Measurements from ENCODE around the gene SH3RF3. TPM values are rescaled to one million over a fixed set of nuclear protein-coding genes. Genes with fewer than 3 reads are reported as not detected.

Gene SH3RF3
- total RNA-seq, 1 experiment from 2014 or later, result 4.9 TPM

DNA sequence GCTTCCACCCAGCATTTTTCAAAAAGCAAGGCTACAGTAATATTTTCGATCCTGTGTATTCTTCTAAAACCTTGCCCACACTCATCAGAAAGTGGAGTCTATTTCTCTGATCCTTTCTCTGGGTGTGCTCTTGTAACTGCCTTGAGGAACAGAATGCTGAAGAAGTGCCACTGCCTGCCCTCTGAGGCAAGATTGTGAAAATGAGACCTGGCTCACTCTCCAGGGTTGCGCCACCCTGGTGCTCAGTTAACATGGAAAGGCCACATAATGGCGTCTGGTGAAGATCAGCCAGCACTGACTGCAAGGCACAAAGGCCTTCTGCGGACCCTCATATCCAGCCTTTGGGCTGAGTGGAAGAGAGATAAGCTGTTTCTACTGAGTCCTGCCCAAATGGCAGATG lies 11.2 kb upstream of the SH3RF3 start:
- DNase-seq (ENCODE audit: low read depth, low spot score), result no peak
- H3K27me3 ChIP-seq (ENCODE audit: control insufficient read depth, insufficient read depth, low read length), result no peaks in the 10 kb centered on the region
- intact Hi-C loops (cut with micrococcal nuclease; ENCODE audit: unreplicated experiment) (no loop called here), in situ Hi-C loops (cut with HindIII; ENCODE audit: low pct_unique_long_range_greater_than_20kb, low sequenced_read_pairs) (no loop called here)
- TF ChIP-seq TCF7L2 (IDR thresholded peaks at IDR 0.05; ENCODE audit: low read depth, low read length) (no peak), SIN3A (IDR thresholded peaks at IDR 0.05; ENCODE audit: borderline replicate concordance, insufficient read depth, low read depth, low read length) (no peak), POLR2AphosphoS5 (IDR thresholded peaks at IDR 0.05; ENCODE audit: low read depth, low read length) (no peak), CTCF (IDR thresholded peaks at IDR 0.05) (no peak)
- TF ChIP-seq, protein P1, sequence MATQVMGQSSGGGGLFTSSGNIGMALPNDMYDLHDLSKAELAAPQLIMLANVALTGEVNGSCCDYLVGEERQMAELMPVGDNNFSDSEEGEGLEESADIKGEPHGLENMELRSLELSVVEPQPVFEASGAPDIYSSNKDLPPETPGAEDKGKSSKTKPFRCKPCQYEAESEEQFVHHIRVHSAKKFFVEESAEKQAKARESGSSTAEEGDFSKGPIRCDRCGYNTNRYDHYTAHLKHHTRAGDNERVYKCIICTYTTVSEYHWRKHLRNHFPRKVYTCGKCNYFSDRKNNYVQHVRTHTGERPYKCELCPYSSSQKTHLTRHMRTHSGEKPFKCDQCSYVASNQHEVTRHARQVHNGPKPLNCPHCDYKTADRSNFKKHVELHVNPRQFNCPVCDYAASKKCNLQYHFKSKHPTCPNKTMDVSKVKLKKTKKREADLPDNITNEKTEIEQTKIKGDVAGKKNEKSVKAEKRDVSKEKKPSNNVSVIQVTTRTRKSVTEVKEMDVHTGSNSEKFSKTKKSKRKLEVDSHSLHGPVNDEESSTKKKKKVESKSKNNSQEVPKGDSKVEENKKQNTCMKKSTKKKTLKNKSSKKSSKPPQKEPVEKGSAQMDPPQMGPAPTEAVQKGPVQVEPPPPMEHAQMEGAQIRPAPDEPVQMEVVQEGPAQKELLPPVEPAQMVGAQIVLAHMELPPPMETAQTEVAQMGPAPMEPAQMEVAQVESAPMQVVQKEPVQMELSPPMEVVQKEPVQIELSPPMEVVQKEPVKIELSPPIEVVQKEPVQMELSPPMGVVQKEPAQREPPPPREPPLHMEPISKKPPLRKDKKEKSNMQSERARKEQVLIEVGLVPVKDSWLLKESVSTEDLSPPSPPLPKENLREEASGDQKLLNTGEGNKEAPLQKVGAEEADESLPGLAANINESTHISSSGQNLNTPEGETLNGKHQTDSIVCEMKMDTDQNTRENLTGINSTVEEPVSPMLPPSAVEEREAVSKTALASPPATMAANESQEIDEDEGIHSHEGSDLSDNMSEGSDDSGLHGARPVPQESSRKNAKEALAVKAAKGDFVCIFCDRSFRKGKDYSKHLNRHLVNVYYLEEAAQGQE (IDR thresholded peaks at IDR 0.05; ENCODE audit: insufficient read depth in 1 of 2, low read depth in 2 of 2, low read length in 1 of 2), result no peak
- no TSS peak for BruUV-seq (replicated peaks)
- H3K4me1 ChIP-seq (ENCODE audit: control insufficient read depth, insufficient read depth, low read length), result no peaks in the 10 kb centered on the region
- ChIA-PET POLR2A (no interaction called here), CTCF (no interaction called here)
- no peak overlapping the region for H3K27ac ChIP-seq (ENCODE audit: low read length)
- H3K36me3 ChIP-seq (ENCODE audit: control insufficient read depth, insufficient read depth, low read length), result no peaks in the 10 kb centered on the region
- no peaks in the 10 kb centered on the region for H3K9me3 ChIP-seq (ENCODE audit: control insufficient read depth, insufficient read depth, low read depth, low read length)
- no peak for ATAC-seq
- no peak overlapping the region for H3K4me3 ChIP-seq (ENCODE audit: low read depth in 2 of 2, low read length in 2 of 2)

DNA sequence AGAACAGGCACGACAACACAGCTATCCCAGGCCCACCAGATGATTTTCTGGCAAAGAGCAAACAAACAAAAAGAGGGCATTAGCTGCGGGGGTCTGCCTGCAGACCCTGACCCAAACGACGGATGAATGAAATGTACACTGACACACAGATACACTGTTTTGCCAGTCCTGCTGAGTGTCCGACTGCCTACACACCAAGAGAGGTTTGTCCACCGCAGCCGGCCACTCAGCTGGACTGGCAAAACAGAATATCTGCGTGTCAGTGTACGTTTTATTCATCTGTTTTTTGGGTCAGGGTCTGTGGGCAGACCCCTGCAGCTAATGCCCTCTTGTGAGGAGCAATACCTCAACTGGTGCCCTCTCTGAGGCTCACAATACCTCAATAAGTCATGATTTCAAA lies 10.7 kb upstream of the SH3RF3 start:
- H3K27ac ChIP-seq (ENCODE audit: low read length), result no peak overlapping the region
- CTCF ChIA-PET, result no interaction called here
- no peaks in the 10 kb centered on the region for H3K36me3 ChIP-seq (ENCODE audit: control insufficient read depth, insufficient read depth, low read length)
- intact Hi-C loops (cut with micrococcal nuclease; ENCODE audit: unreplicated experiment) (no loop called here), in situ Hi-C loops (cut with HindIII; ENCODE audit: low pct_unique_long_range_greater_than_20kb, low sequenced_read_pairs) (no loop called here)
- TF ChIP-seq TCF7L2 (IDR thresholded peaks at IDR 0.05; ENCODE audit: low read depth, low read length) (no peak), CTCF (IDR thresholded peaks at IDR 0.05) (no peak), SIN3A (IDR thresholded peaks at IDR 0.05; ENCODE audit: borderline replicate concordance, insufficient read depth, low read depth, low read length) (no peak), POLR2AphosphoS5 (IDR thresholded peaks at IDR 0.05; ENCODE audit: low read depth, low read length) (no peak)
- TF ChIP-seq, protein P1 (IDR thresholded peaks at IDR 0.05; ENCODE audit: insufficient read depth in 1 of 2, low read depth in 2 of 2, low read length in 1 of 2), result no peak
- DNase-seq (ENCODE audit: low read depth, low spot score) (no peak), ATAC-seq (no peak)
- H3K27me3 ChIP-seq (ENCODE audit: control insufficient read depth, insufficient read depth, low read length), result no peaks in the 10 kb centered on the region
- BruUV-seq (replicated peaks), result no TSS peak
- no peaks in the 10 kb centered on the region for H3K4me1 ChIP-seq (ENCODE audit: control insufficient read depth, insufficient read depth, low read length)
- H3K4me3 ChIP-seq (ENCODE audit: low read depth in 2 of 2, low read length in 2 of 2), result no peak overlapping the region
- POLR2A ChIA-PET, result no interaction called here
- no peaks in the 10 kb centered on the region for H3K9me3 ChIP-seq (ENCODE audit: control insufficient read depth, insufficient read depth, low read depth, low read length)

All from Panc1 (cell line).